Measurements from ENCODE around the gene DTNBP1.

Gene DTNBP1

GRCh38 chr6:15586503-15586902 is 76.3 kb downstream of the DTNBP1 start:
- TF ChIP-seq ZBTB11 (tag by site-specific recombination; conservative IDR thresholded peaks at IDR 0.05; ENCODE audit: low read depth) (no peak), HIC1 (tag by site-specific recombination; IDR thresholded peaks at IDR 0.05) (no peak), ZNF354C (tag by site-specific recombination; IDR thresholded peaks at IDR 0.05; ENCODE audit: borderline replicate concordance, low read depth) (no peak), ZNF350 (tag by site-specific recombination; IDR thresholded peaks at IDR 0.05) (no peak), ZNF239 (tag by site-specific recombination; IDR thresholded peaks at IDR 0.05) (no peak), MYNN (tag by site-specific recombination; IDR thresholded peaks at IDR 0.05; ENCODE audit: borderline replicate concordance) (no peak)
- H3K9me3 ChIP-seq (ENCODE audit: control insufficient read depth, insufficient read depth, low read depth, low read length): no peaks in the 10 kb centered on the region
- ChIA-PET POLR2A (no interaction called here), CTCF (interaction anchor here (0.6 to 1.1 kb wide), 2 partner anchors 41 to 105 kb away, joined by 4 to 5 read pairs; no protein-coding TSS in a partner anchor)
- no peak overlapping the region for H3K27ac ChIP-seq (ENCODE audit: extremely low read depth, low read depth, low read length)
- H3K4me3 ChIP-seq (ENCODE audit: low read depth, low read length): no peak overlapping the region
- no peaks in the 10 kb centered on the region for H3K4me1 ChIP-seq (ENCODE audit: control insufficient read depth, insufficient read depth, low read length)
- no peaks in the 10 kb centered on the region; a peak in 1 of 3 replicates for H3K36me3 ChIP-seq (ENCODE audit: control insufficient read depth in 2 of 2, insufficient read depth in 1 of 2, low read length in 2 of 2)

GRCh38 chr6:15585760-15586214 is 77.0 kb downstream of the DTNBP1 start:
- Histone ChIP-seq H3K4me3 (ENCODE audit: low read depth, low read length) (no peak overlapping the region), H3K27ac (ENCODE audit: extremely low read depth, low read depth, low read length) (no peak overlapping the region), H3K36me3 (ENCODE audit: control insufficient read depth in 2 of 2, insufficient read depth in 1 of 2, low read length in 2 of 2) (no peaks in the 10 kb centered on the region; a peak in 1 of 3 replicates), H3K4me1 (ENCODE audit: control insufficient read depth, insufficient read depth, low read length) (no peaks in the 10 kb centered on the region), H3K9me3 (ENCODE audit: control insufficient read depth, insufficient read depth, low read depth, low read length) (no peaks in the 10 kb centered on the region)
- CTCF ChIA-PET: interaction anchor here (0.7 kb wide), 1 partner anchor 41 kb away, joined by 3 read pairs; no protein-coding TSS in a partner anchor
- TF ChIP-seq ZNF394 (tag by site-specific recombination; IDR thresholded peaks at IDR 0.05; ENCODE audit: borderline replicate concordance) (no peak), ZNF548 (tag by site-specific recombination; IDR thresholded peaks at IDR 0.05) (no peak), PRDM2 (tag by site-specific recombination; IDR thresholded peaks at IDR 0.05; ENCODE audit: borderline replicate concordance) (no peak), PRDM6 (tag by site-specific recombination; IDR thresholded peaks at IDR 0.05) (no peak), REST (tag by site-specific recombination; IDR thresholded peaks at IDR 0.05) (no peak), PRDM10 (tag by site-specific recombination; IDR thresholded peaks at IDR 0.05) (peak; percentile 89)
- POLR2A ChIA-PET: no interaction called here

All from HEK293 (cell line).